Measurements from ENCODE around the gene ANKRD34C.
A peak's percentile ranks its signal among the peaks of the same experiment; 100 is the strongest.

Gene ANKRD34C

GRCh38 chr15:79310612-79310984 lies 28.1 kb downstream of the ANKRD34C start:
- H3K4me3 ChIP-seq (replicated peaks in 1 of 2; ENCODE audit: low read depth in 2 of 2, low read length in 2 of 2) = peak overlapping the region; percentile 59 to 95
- peak; percentile 27 to 33 for DNase-seq (ENCODE audit: low read depth in 2 of 2)
- TF ChIP-seq CTCF (IDR thresholded peaks at IDR 0.05; ENCODE audit: low read depth, low read length) = no peak

GRCh38 chr15:79310985-79311900 lies 28.7 kb downstream of the ANKRD34C start, which contains the start of gene TMED3:
Gene TMED3, plus strand, starts transcription at chr15:79311112. Its CDS starts 138 bp downstream, at chr15:79311250.
- peak within 1 kb of the TSS; percentile 95 to 97 for H3K4me3 ChIP-seq (replicated peaks in 1 of 2; ENCODE audit: low read depth in 2 of 2, low read length in 2 of 2)
- DNase-seq (ENCODE audit: low read depth in 2 of 2) = peak; percentile 87
- peak; percentile 15 for TF ChIP-seq CTCF (IDR thresholded peaks at IDR 0.05; ENCODE audit: low read depth, low read length)

- TF ChIP-seq CTCF (IDR thresholded peaks at IDR 0.05; ENCODE audit: low read depth, low read length) = no peak
- no peak for DNase-seq (ENCODE audit: low read depth in 2 of 2)
- H3K4me3 ChIP-seq (replicated peaks in 1 of 2; ENCODE audit: low read depth in 2 of 2, low read length in 2 of 2) = peak overlapping the region; percentile 95 to 97
Measured at GRCh38 chr15:79311901-79312553, 29.5 kb downstream of the ANKRD34C start.

GRCh38 chr15:79314186-79314585 lies 31.7 kb downstream of the ANKRD34C start:
- no peak for TF ChIP-seq CTCF (IDR thresholded peaks at IDR 0.05; ENCODE audit: low read depth, low read length)
- DNase-seq (ENCODE audit: low read depth in 2 of 2) = no peak
- no peak overlapping the region for H3K4me3 ChIP-seq (replicated peaks in 1 of 2; ENCODE audit: low read depth in 2 of 2, low read length in 2 of 2)

- no peak for TF ChIP-seq CTCF (IDR thresholded peaks at IDR 0.05; ENCODE audit: low read depth, low read length)
- DNase-seq (ENCODE audit: low read depth in 2 of 2) = no peak
- H3K4me3 ChIP-seq (replicated peaks in 1 of 2; ENCODE audit: low read depth in 2 of 2, low read length in 2 of 2) = no peak overlapping the region
Measured at GRCh38 chr15:79314811-79315210, 32.3 kb downstream of the ANKRD34C start.

- H3K4me3 ChIP-seq (replicated peaks in 1 of 2; ENCODE audit: low read depth in 2 of 2, low read length in 2 of 2) = no peak overlapping the region
- no peak for TF ChIP-seq CTCF (IDR thresholded peaks at IDR 0.05; ENCODE audit: low read depth, low read length)
- DNase-seq (ENCODE audit: low read depth in 2 of 2) = no peak
Measured at GRCh38 chr15:79315623-79316328, 33.3 kb downstream of the ANKRD34C start.
